ENCODE results near the gene PTPRG.

Gene PTPRG

GRCh38 chr3:61910732-61911131, 349.4 kb downstream of the PTPRG start:
- no peak for DNase-seq

GRCh38 chr3:61912158-61912557, 350.8 kb downstream of the PTPRG start:
- DNase-seq = no peak

GRCh38 chr3:61913701-61914100, 352.3 kb downstream of the PTPRG start:
- DNase-seq = no peak

GRCh38 chr3:61914276-61914675, 352.9 kb downstream of the PTPRG start:
- no peak for DNase-seq

GRCh38 chr3:61915296-61915695, 353.9 kb downstream of the PTPRG start:
- no peak for DNase-seq

- no peak for DNase-seq
Observed at GRCh38 chr3:61919371-61919770, 358.0 kb downstream of the PTPRG start.

- no peak for DNase-seq
Observed at GRCh38 chr3:61922118-61922517, 360.7 kb downstream of the PTPRG start.

GRCh38 chr3:61924090-61924735, 362.8 kb downstream of the PTPRG start:
- DNase-seq = no peak

- DNase-seq = no peak
Observed at GRCh38 chr3:61924991-61925390, 363.6 kb downstream of the PTPRG start.

GRCh38 chr3:61925721-61926120, 364.4 kb downstream of the PTPRG start:
- no peak for DNase-seq

- DNase-seq = no peak
Observed at GRCh38 chr3:61926923-61927322, 365.6 kb downstream of the PTPRG start.

- no peak for DNase-seq
Observed at GRCh38 chr3:61927332-61927731, 366.0 kb downstream of the PTPRG start.

GRCh38 chr3:61928039-61928438, 366.7 kb downstream of the PTPRG start:
- no peak for DNase-seq

- DNase-seq = no peak
Observed at GRCh38 chr3:61928776-61929314, 367.5 kb downstream of the PTPRG start.

- DNase-seq = no peak
Observed at GRCh38 chr3:61929617-61930016, 368.2 kb downstream of the PTPRG start.

- no peak for DNase-seq
Observed at GRCh38 chr3:61932499-61932898, 371.1 kb downstream of the PTPRG start.

GRCh38 chr3:61933798-61934504, 372.6 kb downstream of the PTPRG start:
- DNase-seq = no peak

- DNase-seq = no peak
Observed at GRCh38 chr3:61934505-61934871, 373.1 kb downstream of the PTPRG start.

GRCh38 chr3:61935814-61936213, 374.4 kb downstream of the PTPRG start:
- no peak for DNase-seq

GRCh38 chr3:61936344-61936937, 375.1 kb downstream of the PTPRG start:
- DNase-seq = no peak

GRCh38 chr3:61937477-61937876, 376.1 kb downstream of the PTPRG start:
- no peak for DNase-seq

- peak; percentile 20 to 71 for DNase-seq
Observed at GRCh38 chr3:61938878-61939549, 377.6 kb downstream of the PTPRG start.

- no peak for DNase-seq
Observed at GRCh38 chr3:61940236-61940635, 378.9 kb downstream of the PTPRG start.

- DNase-seq = no peak
Observed at GRCh38 chr3:61943975-61944374, 382.6 kb downstream of the PTPRG start.
